CD4-positive, alpha-beta T cell (primary cell): Measurements from ENCODE around the gene COL18A1. TPM values are rescaled to one million over a fixed set of nuclear protein-coding genes. Genes with fewer than 3 reads are reported as not detected.

Experiments
- ATAC-seq: fragments of 200-7000 bp; cut with Tn5 transposase; one replicate; pipeline ENCODE4 v1.10.0; 2022; ENCODE audit warnings: mild to moderate bottlenecking; ENCODE audit not compliant: poor library complexity
- CTCF ChIA-PET: fragments of 350-600 bp; sonication (Branson Sonifier 250); formaldehyde crosslinking; loops from one replicate; lab custom pipeline; 2021; ENCODE audit warnings: antibody characterized with exemption, inconsistent platforms; lab: Charles Lee
- POLR2A ChIA-PET: fragments of 350-600 bp; sonication (Branson Sonifier 250); formaldehyde crosslinking; loops from one replicate; lab custom pipeline; 2021; ENCODE audit warnings: antibody characterized with exemption, inconsistent platforms; lab: Charles Lee
- DNase-seq, 14 experiments: peaks; one replicate each; pipeline ENCODE4 v3.0.0-alpha.2; 2013 to 2020; ENCODE audit warnings: mixed read lengths in 2 of 14
- H3K27ac ChIP-seq, 2 donors: one replicate each; pipeline versions ENCODE4 v1.5.1 to v1.7.0; 2013; ENCODE audit warnings: low read length in 2 of 2, low read depth in 1 of 2, mild to moderate bottlenecking in 1 of 2
- H3K27me3 ChIP-seq, 2 experiments: 1 replicate in 1 of 2; 2 replicates in 1 of 2; pipeline versions ENCODE4 v1.6.1 to v1.7.0; 2013; ENCODE audit warnings: low read length in 2 of 2, control low read depth in 1 of 2, mild to moderate bottlenecking in 1 of 2, moderate library complexity in 1 of 2; ENCODE audit not compliant: insufficient read depth in 2 of 2, control insufficient read depth in 1 of 2
- H3K36me3 ChIP-seq: one replicate; pipeline ENCODE4 v1.6.1; 2013; ENCODE audit warnings: low read length, control low read depth; ENCODE audit not compliant: insufficient read depth
- H3K4me1 ChIP-seq: one replicate; pipeline ENCODE4 v1.6.1; 2013; ENCODE audit warnings: low read length, control low read depth; ENCODE audit not compliant: insufficient read depth
- H3K4me3 ChIP-seq: one replicate; pipeline ENCODE4 v1.5.1; 2013; ENCODE audit warnings: mild to moderate bottlenecking, low read length, moderate library complexity
- H3K9me3 ChIP-seq, 2 experiments: 1 replicate in 1 of 2; 2 replicates in 1 of 2; pipeline versions ENCODE4 v1.6.1 to v1.7.0; 2013; ENCODE audit warnings: low read length in 2 of 2, mild to moderate bottlenecking in 2 of 2, control low read depth in 1 of 2, moderate library complexity in 1 of 2; ENCODE audit not compliant: control insufficient read depth in 1 of 2, insufficient read depth in 1 of 2
- H3K27ac Mint-ChIP-seq: one replicate; pipeline ENCODE4 v1.8.0; 2020; ENCODE audit warnings: mixed read lengths
- H3K27me3 Mint-ChIP-seq: one replicate; pipeline ENCODE4 v1.8.0; 2021; ENCODE audit warnings: mixed read lengths
- H3K36me3 Mint-ChIP-seq: one replicate; pipeline ENCODE4 v1.8.0; 2021; ENCODE audit warnings: low read depth, mixed read lengths
- H3K4me1 Mint-ChIP-seq: one replicate; pipeline ENCODE4 v1.8.0; 2021; ENCODE audit warnings: low read depth, mixed read lengths
- H3K4me3 Mint-ChIP-seq: one replicate; pipeline ENCODE4 v1.8.0; 2020; ENCODE audit warnings: mild to moderate bottlenecking, mixed read lengths
- H3K9me3 Mint-ChIP-seq: one replicate; pipeline ENCODE4 v1.8.0; 2020; ENCODE audit warnings: mixed read lengths
- intact Hi-C, 2 experiments: fragments of 100-400 bp; cut with DNase I in 1 of 2; cut with micrococcal nuclease in 1 of 2; formaldehyde crosslinking; loops; one replicate each; pipeline versions ENCODE4 v1.15.1 to v1.9.0; 2023 to 2025; cut with DNase I, micrococcal nuclease
- total RNA-seq, 174 experiments: library from RNA in 2 of 174; stranded (reverse) in 2 of 174; gene quantifications; one replicate each; pipeline ENCODE4 v1.2.3 and lab custom pipeline; 2021 to 2026
- TF ChIP-seq, protein P1 (sequence below): fragments of 200-600 bp; IDR thresholded peaks from one replicate; pipeline ENCODE4 v1.8.0; 2022; ENCODE audit warnings: antibody characterized with exemption, mild to moderate bottlenecking

The COL18A1 gene
- total RNA-seq, 2 experiments from 2014 or later = 15.2 to 16.0 TPM

DNA sequence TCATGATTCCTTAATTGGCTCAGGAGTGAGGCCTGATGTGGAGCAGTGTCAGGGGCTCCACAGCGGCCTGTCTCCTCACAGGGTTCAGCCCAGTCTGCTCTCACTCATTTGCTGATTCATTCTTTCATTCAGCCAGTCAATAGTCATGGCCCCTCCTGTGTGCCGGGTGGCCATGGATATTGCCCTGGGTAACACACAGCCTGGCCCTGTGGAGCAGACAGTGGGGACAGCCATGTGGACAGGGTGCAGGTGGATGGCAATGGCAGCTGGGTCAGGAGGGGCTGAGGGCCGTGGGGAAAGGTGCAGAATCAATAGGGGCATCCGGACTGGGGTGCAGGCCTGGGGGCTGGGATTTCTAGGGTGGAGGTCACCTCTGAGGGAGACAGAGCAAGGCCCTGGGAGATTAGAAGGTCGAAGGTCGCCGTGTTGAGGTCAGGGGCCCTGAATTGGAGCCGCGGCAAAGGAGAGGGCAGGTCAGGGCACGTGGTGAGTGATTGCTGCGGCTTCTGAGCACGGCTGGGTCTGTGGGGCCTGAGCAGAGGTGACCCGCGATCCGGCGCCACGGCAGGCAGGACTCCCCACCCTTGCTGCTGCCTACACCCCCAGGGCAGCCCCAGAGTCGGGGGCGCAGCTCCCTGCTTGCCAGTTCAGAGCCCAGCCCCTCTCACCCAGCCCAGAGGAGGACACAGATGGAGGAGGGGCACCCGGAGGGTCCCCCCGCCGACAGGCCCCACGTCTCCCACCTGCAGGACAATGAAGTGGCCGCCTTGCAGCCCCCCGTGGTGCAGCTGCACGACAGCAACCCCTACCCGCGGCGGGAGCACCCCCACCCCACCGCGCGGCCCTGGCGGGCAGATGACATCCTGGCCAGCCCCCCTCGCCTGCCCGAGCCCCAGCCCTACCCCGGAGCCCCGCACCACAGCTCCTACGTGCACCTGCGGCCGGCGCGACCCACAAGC is 103.9 kb downstream of the COL18A1 start:
- Mint-ChIP-seq H3K27me3 (no peaks in the 10 kb centered on the region), H3K36me3 (peaks cover 5% of the 10 kb centered on the region), H3K9me3 (no peaks in the 10 kb centered on the region), H3K27ac (no peak overlapping the region), H3K4me1 (no peaks in the 10 kb centered on the region), H3K4me3 (no peak overlapping the region)
- POLR2A ChIA-PET = no interaction called here
- H3K4me3 ChIP-seq = no peak overlapping the region
- H3K27ac ChIP-seq = no peak overlapping the region
- intact Hi-C loops = no loop called here
- H3K27me3 ChIP-seq = no peaks in the 10 kb centered on the region
- H3K9me3 ChIP-seq = no peaks in the 10 kb centered on the region
- no peak for DNase-seq
- CTCF ChIA-PET = no interaction called here
- H3K36me3 ChIP-seq = peaks cover 8% of the 10 kb centered on the region
- no peak for ATAC-seq
- no peaks in the 10 kb centered on the region for H3K4me1 ChIP-seq
- TF ChIP-seq, protein P1, sequence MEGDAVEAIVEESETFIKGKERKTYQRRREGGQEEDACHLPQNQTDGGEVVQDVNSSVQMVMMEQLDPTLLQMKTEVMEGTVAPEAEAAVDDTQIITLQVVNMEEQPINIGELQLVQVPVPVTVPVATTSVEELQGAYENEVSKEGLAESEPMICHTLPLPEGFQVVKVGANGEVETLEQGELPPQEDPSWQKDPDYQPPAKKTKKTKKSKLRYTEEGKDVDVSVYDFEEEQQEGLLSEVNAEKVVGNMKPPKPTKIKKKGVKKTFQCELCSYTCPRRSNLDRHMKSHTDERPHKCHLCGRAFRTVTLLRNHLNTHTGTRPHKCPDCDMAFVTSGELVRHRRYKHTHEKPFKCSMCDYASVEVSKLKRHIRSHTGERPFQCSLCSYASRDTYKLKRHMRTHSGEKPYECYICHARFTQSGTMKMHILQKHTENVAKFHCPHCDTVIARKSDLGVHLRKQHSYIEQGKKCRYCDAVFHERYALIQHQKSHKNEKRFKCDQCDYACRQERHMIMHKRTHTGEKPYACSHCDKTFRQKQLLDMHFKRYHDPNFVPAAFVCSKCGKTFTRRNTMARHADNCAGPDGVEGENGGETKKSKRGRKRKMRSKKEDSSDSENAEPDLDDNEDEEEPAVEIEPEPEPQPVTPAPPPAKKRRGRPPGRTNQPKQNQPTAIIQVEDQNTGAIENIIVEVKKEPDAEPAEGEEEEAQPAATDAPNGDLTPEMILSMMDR = no peak

DNA sequence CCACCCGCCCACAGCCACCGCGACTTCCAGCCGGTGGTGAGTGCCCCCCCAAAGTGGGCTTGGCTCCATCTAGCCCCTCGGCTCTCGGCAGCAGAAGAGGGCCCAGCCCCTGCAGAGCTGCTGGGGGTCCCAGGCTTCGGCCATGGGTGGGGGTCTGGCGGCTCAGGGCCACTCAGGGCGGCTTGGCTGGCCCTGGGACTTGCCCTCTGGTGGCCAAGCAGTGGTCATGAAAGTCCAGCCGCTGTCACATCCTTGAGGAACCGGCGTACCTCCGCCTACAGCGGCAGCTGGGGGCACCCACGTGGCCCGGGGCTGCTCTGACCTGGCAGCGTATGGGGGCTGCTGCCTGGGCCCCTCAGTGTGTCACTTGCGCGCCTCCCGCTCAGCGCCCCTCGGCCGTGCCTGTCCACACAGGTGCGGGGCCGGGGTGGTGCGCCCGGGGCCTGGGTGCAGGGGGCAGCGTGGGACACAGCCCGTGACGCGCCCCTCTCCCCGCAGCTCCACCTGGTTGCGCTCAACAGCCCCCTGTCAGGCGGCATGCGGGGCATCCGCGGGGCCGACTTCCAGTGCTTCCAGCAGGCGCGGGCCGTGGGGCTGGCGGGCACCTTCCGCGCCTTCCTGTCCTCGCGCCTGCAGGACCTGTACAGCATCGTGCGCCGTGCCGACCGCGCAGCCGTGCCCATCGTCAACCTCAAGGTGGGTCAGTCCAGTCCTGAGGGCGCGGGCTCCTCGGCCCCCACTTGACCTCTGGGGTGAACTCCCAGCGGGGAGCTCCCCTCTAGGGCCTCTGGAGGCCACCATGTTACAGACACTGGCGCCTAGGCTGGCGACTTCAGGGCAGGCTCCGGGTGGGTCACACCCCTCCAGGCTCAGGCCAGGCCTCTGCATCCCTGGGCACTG is 104.9 kb downstream of the COL18A1 start:
- Mint-ChIP-seq H3K4me3 (no peak overlapping the region), H3K27me3 (no peaks in the 10 kb centered on the region), H3K9me3 (no peaks in the 10 kb centered on the region), H3K4me1 (no peaks in the 10 kb centered on the region), H3K27ac (no peak overlapping the region), H3K36me3 (peaks cover 9% of the 10 kb centered on the region)
- Histone ChIP-seq H3K27ac (no peak overlapping the region), H3K27me3 (no peaks in the 10 kb centered on the region), H3K9me3 (no peaks in the 10 kb centered on the region), H3K4me1 (no peaks in the 10 kb centered on the region), H3K4me3 (no peak overlapping the region), H3K36me3 (peaks cover 8% of the 10 kb centered on the region)
- intact Hi-C loops = no loop called here
- CTCF ChIA-PET = no interaction called here
- ATAC-seq (no peak), DNase-seq (no peak)
- TF ChIP-seq, protein P1 = no peak
- POLR2A ChIA-PET = no interaction called here

DNA sequence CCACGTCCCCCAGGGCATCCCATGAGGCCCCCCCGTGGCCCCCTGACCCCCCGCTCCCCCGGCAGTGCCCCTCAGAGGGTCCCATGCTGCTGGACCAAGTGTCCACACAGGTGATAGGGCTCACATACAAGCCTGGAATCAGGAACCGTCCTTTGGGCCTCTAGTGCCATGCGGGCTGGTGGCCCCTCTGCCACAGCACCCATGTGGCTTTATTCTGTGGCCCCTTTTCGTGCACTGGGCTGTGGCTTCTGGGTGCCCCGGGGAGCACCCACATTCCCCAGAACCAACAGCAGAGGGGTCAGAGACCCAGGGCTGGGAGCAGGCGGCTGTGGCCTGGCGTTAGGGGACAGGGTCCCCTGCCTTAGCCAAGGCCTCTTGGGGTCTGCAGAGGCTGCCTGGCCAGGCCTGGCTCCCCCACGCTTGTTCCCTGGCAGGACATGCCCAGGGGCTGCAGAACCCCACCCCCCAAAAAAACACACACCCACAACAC is 105.5 kb downstream of the COL18A1 start:
- TF ChIP-seq, protein P1 = no peak
- H3K27ac Mint-ChIP-seq = no peak overlapping the region
- no peaks in the 10 kb centered on the region for H3K9me3 Mint-ChIP-seq
- no peaks in the 10 kb centered on the region for H3K27me3 Mint-ChIP-seq
- no peaks in the 10 kb centered on the region for H3K9me3 ChIP-seq
- H3K36me3 Mint-ChIP-seq = peaks cover 9% of the 10 kb centered on the region
- H3K4me1 Mint-ChIP-seq = no peaks in the 10 kb centered on the region
- H3K4me3 Mint-ChIP-seq = no peak overlapping the region
- ATAC-seq (no peak), DNase-seq (no peak)
- POLR2A ChIA-PET = no interaction called here
- no peak overlapping the region for H3K27ac ChIP-seq
- H3K4me3 ChIP-seq = no peak overlapping the region
- no peaks in the 10 kb centered on the region for H3K4me1 ChIP-seq
- H3K27me3 ChIP-seq = no peaks in the 10 kb centered on the region
- CTCF ChIA-PET = no interaction called here
- H3K36me3 ChIP-seq = peaks cover 10% of the 10 kb centered on the region
- intact Hi-C loops = no loop called here
